Activated CD4-positive, CD25-positive, alpha-beta regulatory T cell treated with anti-CD3 and anti-CD28 coated beads, Interleukin-2, amount 50 U/mL, for 24 hours (primary cell): Measurements from ENCODE around the gene ANKRD10.

Experiments
- ATAC-seq, 2 donors: fragments of 150-1000 bp; cut with Tn5 transposase; one replicate each; pipeline ENCODE4 v1.10.0; 2021; ENCODE audit warnings: mild to moderate bottlenecking in 1 of 2, moderate library complexity in 1 of 2

The ANKRD10 gene

GRCh38 chr13:110828705-110829104 lies 86.2 kb downstream of the ANKRD10 start:
- no peak for ATAC-seq
